Fibroblast of villous mesenchyme (primary cell): ENCODE measurements around the gene LRP1. TPM values are rescaled to one million over a fixed set of nuclear protein-coding genes. Genes with fewer than 3 reads are reported as not detected.

Source experiments
- DNase-seq: peaks from one replicate; pipeline ENCODE4 v3.0.0-alpha.2; 2010; ENCODE audit warnings: low read depth
- H3K4me3 ChIP-seq: 2 replicates; pipeline ENCODE4 v1.5.1; 2011; ENCODE audit warnings: low read depth, mild to moderate bottlenecking, low read length
- CTCF ChIP-seq: IDR thresholded peaks from 2 replicates; pipeline ENCODE4 v1.5.1; 2012; ENCODE audit warnings: low read depth, mild to moderate bottlenecking, low read length; ENCODE audit not compliant: insufficient read depth
- total RNA-seq: library from RNA; depleted of rRNA; stranded (reverse); fragments of >200 nt; gene quantifications from 2 replicates; pipeline ENCODE4 v1.2.3, GENCODE V29; 2012

LRP1 gene
- total RNA-seq, 1 donor = 228 TPM

DNA sequence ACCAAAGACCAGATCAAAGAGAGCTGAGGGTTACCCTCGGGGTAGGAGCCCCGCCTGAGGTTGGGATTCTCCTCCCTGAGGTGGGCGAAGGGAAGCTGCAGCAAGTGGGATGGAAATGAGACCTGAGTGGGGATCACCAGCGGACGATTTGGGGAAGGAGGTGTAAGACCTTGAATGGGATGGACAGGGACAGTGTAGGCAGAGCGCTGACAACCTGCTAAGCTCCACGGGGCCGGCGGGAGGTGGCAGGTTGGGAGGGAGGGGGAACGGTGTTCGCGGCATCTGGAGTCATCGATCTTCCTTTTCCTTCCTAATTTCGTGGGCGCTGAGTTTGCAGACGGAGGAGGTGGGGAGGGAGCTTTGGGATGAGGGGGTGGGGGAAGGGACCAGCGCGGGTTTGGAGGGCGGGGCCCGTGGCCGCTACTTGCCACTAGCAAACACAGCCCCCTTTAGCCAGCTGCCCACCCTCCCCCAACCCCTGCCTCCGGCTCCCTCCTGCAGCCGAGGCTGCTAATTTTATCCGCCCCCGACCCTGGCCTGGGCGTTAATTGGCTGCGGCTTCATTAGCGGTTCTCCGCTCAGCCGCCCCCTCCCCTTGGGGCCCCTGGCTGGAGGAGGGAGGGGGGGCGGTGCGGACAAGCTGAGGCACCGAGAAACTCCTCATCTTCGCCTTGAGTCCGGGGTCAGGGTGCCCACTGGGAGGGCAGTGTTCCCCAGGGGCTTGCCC, 98.5 kb downstream of the LRP1 start:
- no peak for DNase-seq
- H3K4me3 ChIP-seq = peak overlapping the region; percentile 12
- TF ChIP-seq CTCF = no peak

DNA sequence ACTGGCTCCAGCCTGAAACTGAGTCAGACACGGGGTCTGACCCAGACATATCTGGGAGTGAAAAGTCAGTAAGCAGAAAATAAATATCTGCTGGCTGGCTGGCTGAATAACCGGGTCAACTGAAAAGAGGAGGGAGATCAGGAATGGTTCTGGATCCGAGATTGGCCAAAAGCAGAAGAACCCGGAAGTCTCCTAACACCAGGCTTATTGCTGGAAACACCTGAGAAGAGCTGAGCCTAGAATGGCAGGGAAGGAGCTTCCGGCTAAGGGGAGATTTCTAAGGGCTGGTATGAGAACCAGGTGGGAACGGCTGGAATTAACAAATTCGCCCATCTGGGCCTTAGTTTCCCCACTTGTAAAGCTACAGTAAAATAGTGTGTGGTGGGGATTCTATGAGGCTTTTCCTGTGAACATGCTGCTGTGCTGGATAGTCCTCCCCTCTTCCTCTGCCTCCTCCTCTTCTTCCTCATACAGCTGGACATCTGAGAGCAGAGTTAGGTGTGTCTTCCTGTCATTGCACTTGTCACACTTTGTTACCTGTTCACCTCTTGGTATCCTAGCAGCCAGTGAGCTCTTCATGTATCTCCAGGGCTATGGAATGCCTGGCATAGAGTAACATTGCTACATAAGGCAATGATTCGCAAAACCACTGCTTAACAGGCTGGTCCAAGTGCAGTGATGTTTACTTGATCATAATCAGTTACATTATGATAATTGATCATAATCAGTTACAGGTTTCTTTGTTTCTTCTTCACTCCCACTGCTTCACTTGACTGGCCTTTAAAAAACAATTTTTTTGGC, 99.2 kb downstream of the LRP1 start:
- DNase-seq = no peak
- no peak for TF ChIP-seq CTCF
- H3K4me3 ChIP-seq = peak overlapping the region; percentile 12

DNA sequence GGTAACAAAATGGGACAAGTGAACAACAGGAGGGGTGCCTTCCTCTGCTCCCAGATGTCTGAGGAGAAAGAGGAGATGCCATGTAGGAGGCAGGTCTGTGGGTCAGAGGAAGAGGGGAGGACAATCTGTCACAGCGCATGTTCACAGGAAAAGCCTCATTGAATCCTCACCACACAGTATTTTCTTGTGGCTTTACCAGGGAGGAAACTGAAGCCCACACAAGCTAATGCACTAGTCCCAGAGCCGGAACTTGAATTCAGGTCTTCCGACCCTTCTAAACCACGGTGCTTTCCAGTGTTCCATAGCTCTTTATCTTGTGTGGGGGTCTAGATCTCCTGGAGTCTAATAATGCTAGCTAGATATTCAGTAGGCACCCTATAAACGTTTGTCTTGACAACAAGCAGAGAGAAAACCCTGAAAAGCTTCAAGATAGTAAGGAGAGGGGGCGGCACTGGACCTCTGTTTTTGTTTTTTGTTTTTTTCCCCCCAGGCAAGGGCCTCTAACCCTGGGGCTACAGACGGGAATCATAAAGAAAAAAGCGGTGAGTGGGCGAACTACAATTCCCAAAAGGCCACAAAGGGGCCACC, 100.9 kb downstream of the LRP1 start:
- DNase-seq = peak; percentile 13
- peak overlapping the region; percentile 75 for H3K4me3 ChIP-seq
- peak; percentile 3 for TF ChIP-seq CTCF

DNA sequence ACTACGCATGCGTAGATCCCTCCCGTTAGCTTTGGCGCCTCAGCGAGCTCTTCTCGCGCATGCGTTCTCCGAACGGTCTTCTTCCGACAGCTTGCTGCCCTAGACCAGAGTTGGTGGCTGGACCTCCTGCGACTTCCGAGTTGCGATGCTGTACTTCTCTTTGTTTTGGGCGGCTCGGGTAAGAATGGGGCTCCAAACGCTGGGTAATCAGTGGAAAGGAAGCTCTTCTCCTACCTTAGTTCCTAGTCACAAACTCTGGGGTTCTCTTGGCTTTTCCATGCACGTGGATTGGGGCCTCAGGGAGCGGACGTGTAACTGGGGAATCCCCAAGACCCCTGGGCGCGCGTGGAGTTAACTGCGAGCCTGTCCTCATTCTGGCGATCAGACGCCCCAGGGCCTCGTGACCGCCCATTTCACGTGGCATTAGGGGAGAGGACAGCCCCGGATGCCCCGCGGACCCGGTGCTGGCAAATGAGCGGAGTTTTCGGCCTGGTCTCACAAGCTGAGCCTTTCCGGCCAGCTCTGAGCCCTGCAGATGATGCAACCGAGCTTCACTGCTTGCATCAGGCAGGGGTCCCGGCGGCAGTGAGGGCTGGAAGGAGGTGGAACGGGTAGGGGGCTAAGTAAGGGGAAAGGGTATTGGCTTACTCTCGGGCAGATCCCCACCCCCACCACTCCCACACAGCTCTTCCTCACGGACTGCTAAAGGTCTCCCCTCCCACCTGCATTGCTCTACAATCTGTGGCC, 101.5 kb downstream of the LRP1 start, which contains the start of gene SHMT2:
SHMT2 (plus strand) TSS at position 78 of the 747 bp plus-strand sequence; CDS start at position 146, 68 bp downstream.
- peak; percentile 97 for DNase-seq
- peak within 1 kb of the TSS; percentile 75 for H3K4me3 ChIP-seq
- TF ChIP-seq CTCF = no peak

DNA sequence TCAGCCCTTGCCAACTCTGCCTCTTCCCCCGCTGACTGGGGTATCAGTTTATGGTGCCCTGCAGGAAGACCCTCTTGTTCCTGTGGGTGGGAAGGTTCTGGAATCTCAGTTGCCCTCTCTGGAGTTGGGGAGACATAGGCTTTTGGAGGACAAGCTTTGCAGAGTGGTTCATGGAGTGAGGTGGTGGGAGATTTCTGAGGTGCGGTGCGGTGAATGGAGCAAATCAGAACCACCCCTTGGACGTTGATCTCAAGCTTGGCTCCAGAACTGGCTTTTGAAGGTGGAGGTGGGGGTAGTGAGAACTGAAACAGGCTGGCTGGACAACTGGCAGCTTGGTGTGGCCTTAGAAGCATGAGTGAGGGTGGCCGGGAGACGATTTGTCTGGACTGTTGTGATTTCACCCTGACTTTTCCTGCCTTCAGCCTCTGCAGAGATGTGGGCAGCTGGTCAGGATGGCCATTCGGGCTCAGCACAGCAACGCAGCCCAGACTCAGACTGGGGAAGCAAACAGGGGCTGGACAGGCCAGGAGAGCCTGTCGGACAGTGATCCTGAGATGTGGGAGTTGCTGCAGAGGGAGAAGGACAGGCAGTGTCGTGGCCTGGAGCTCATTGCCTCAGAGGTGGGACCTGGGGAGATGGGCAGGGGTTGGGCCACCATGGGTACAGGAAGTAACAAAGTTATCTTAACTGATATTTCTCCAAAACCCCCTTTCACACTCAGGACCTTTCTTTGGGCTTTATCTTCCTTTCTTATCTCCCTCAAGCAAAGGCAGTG, 102.3 kb downstream of the LRP1 start:
- TF ChIP-seq CTCF = no peak
- peak overlapping the region; percentile 75 for H3K4me3 ChIP-seq
- peak; percentile 31 for DNase-seq
